GM12875 (cell line): ENCODE data around the gene UIMC1.

Experiments
- H3K4me3 ChIP-seq: one replicate; pipeline ENCODE4 v1.5.1; 2011; ENCODE audit warnings: low read depth, low read length, control low read depth
- CTCF ChIP-seq: IDR thresholded peaks from 2 replicates; pipeline ENCODE4 v1.5.1; 2011; ENCODE audit warnings: low read depth, mild to moderate bottlenecking, control low read depth, inconsistent platforms, low read length, moderate library complexity, borderline replicate concordance; ENCODE audit not compliant: insufficient read depth

UIMC1 gene

DNA sequence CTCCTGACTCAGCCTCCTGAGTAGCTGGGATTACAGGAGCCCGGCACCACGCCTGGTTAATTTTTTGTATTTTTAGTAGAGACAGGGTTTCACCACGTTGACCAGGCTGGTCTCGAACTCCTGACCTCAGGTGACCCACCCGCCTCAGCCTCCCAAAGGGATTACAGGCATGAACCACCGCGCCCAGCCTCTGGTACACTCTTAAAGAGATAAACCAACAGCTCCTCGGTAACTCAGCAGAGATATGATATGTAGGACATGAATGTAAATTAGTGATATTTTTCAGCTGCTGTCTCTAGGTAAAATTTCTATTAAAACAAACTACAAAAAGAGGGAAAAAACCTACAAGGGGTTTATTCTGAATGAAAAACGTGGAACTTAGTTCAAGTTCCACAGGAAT, 64.6 kb downstream of the UIMC1 start:
- TF ChIP-seq CTCF: no peak
- no peak overlapping the region for H3K4me3 ChIP-seq

DNA sequence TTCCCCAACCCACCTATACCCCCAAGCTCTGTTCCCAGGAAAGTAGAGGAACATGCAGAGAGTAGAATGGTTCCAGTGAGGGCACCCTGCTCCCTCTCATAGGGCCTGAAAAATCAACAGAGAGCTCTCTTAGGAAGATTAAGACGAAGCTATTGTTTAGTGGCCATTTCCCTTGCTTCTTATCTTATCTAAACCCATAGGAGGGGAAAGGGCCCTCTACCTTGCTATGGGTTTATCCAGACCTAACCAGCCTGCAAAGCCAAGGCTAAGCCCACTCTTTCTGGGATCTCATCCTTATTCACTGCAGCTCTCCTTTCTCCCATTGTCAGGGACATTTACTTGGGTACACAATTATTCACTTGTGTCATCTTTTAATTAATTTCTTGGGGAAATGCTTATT, 68.1 kb downstream of the UIMC1 start:
- TF ChIP-seq CTCF: no peak
- no peak overlapping the region for H3K4me3 ChIP-seq

GRCh38 chr5:176935017-176935416, 71.6 kb downstream of the UIMC1 start:
- no peak overlapping the region for H3K4me3 ChIP-seq
- TF ChIP-seq CTCF: no peak

GRCh38 chr5:176934309-176934930, 72.2 kb downstream of the UIMC1 start:
- TF ChIP-seq CTCF: no peak
- H3K4me3 ChIP-seq: no peak overlapping the region

GRCh38 chr5:176929654-176930053, 76.9 kb downstream of the UIMC1 start:
- TF ChIP-seq CTCF: no peak
- no peak overlapping the region for H3K4me3 ChIP-seq

- H3K4me3 ChIP-seq: no peak overlapping the region
- TF ChIP-seq CTCF: no peak
Measured at GRCh38 chr5:176927562-176927961, 79.0 kb downstream of the UIMC1 start.

GRCh38 chr5:176922817-176923216, 83.8 kb downstream of the UIMC1 start:
- TF ChIP-seq CTCF: no peak
- H3K4me3 ChIP-seq: no peak overlapping the region
